HG03159 (cell line): ENCODE results near the gene CCT8.
"Not testable (repeated sequence)": the region's sequence is repeated elsewhere in the genome, so short reads cannot be mapped to it uniquely, and the experiment has no call there.

Source experiments
- ATAC-seq: cut with Tn5 transposase; IDR thresholded peaks from one replicate; pipeline ENCODE4 v1.9.1; 2021; ENCODE audit warnings: mild to moderate bottlenecking, moderate library complexity; ENCODE audit not compliant: unreplicated experiment

Gene CCT8

DNA sequence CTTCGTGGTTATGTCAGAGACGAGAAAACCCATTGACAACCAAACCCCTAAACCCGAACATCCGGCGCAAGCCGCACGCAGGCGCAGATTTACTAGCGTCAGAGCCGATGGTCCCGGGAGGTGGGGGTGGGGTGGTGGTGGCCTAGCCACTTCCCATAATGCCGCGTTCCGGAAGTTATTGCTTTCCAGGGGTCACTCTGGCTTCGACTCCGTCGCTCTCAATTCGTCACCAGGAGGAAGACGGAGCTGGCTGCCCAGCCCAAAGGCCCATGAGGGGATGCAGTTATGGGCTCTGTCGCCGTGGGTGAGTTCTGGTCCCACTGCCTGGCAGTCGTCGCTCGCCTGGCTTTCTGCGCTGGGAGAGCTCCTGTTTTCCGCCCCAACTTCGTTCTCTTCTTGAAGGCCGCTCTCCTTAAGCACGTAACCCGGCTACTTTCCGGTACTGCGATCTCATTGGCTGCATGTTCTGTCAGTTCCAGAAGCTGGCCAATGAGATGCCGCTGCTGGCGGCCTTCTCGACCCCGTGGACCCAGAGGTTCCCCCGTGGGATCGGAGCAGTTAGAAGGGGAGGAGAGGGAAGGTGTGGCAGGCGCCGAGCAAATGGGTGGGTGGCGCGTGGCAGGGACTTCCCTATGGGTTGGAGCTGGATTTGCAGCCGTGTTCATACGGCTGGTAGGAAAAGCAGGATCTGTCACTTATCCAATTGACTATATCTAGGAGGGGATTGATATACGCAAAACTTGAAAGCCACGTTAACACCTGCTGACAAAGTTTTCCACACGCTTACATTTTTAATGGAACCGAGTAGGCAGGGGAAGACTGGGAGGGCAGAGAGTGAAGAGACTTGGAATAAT lies 48.7 kb downstream of the CCT8 start, which contains the start of gene USP16:
Gene USP16 (plus strand): TSS at position 195 of the 854 bp plus-strand sequence. CDS start 3,246 bp downstream, outside the sequence.
- ATAC-seq: peak; percentile 97

DNA sequence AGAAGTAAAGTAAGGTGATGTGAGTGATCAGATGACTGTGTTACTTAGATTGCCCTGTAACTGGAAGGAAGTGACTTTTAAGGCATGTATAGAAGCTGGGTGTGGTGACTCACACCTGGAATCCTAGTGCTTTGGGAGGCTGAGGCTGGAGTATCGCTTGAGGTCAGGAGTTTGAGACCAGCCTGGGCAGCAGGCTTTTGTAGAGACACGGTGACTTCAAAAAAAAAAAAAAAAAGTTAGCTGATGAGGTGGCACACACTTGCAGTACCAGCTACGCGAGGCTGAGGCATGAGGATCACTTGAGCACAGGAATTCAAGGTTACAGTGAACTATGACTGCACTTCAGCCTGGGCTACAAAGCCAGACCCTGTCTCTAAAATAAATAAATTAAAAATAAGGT lies 51.3 kb downstream of the CCT8 start:
- ATAC-seq: no peak

DNA sequence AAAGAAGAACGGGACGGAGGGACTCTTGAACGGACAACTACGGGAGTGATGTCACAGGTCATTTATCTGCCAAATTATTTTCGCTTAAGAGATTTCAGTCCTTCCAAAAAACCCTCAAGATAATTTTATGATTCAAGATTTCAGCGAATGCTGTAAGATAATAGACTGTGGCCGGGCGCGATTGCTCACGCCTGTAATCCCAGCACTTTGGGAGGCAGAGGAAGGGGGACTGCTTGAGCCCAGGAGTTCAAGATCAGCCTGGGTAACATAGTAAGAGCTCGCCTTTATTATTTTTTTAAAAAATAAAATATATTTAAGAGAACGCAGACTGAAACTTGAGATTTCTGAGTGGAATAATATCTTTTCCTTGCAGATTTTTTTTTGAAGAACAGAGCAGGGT lies 54.9 kb downstream of the CCT8 start:
- peak; percentile 16 for ATAC-seq

DNA sequence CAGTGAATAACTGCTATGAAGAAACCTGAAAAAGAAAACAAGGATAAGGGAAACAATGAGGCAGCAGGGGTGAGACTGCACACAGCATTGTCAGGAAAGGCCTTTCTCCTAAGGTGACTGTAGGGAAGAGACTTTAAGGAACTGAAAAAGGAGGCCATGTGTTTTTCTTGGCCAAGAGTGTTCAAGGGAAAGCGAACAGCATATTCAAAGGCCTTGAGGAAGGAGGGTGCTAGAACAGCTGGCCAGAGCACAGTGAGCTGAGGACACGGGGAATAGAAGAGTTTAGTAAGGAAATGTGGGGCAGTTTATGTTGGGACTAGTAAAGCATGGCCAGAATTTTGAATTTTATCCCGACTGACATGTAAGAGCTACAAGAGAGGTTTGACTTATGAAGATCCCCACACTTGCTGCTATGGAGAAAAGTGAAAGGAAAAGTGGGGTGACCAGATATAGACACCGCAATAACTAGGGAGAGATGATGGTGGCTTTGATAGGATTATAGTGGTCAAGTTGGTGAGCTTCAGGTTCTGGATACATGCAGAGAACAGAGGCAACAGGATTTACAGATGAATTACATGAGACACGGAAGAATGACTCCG lies 55.7 kb downstream of the CCT8 start:
- no peak for ATAC-seq

DNA sequence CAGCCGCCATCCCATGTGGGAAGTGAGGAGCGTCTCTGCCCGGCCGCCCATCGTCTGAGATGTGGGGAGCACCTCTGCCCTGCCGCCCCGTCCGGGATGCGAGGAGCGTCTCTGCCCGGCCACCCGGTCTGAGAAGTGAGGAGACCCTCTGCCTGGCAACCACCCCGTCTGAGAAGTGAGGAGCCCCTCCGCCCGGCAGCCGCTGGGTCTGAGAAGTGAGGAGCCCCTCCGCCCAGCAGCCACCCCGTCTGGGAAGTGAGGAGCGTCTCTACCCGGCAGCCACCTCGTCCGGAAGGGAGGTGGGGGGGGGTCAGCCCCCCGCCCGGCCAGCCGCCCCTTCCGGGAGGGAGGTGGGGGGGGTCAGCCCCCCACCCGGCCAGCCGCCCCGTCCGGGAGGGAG lies 62.2 kb downstream of the CCT8 start:
- ATAC-seq: not testable (repeated sequence)

DNA sequence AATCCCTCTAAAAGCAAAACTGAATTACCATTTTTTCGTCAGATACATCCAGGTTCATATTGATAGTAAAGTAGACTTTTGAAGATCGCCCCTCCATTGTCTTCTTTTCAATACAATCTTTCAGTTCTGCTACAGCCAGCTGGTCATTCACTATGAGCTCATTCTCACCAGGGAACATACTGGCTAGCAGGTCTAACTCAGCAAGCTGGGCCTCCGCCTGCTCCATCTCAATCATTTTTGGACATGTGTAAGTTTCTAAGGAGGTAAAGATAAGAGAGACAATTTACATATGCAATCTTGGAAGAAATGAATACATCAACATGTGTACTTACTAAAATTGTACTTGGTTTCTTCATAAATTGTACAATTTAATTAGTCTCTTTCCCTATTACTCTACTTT lies 65.1 kb downstream of the CCT8 start:
- ATAC-seq: no peak

DNA sequence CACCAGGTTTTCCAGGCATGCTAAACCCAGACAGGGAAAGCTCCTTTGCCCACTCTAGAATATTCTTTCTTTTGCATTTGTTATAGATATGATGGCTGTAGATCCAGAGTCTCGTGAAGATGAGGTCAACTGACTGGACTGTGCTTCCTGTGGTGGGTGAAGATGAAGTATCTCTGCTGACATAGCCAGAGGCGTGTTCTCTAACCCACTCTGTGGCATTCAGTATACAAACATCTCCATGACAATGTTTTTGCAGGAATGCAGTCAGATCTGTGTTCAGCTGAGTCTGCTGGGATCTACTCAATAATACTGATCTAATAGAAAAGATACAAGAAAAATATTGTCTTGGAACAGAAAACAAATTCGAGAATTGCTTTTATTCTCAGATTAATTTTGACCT lies 65.6 kb downstream of the CCT8 start:
- ATAC-seq: no peak

DNA sequence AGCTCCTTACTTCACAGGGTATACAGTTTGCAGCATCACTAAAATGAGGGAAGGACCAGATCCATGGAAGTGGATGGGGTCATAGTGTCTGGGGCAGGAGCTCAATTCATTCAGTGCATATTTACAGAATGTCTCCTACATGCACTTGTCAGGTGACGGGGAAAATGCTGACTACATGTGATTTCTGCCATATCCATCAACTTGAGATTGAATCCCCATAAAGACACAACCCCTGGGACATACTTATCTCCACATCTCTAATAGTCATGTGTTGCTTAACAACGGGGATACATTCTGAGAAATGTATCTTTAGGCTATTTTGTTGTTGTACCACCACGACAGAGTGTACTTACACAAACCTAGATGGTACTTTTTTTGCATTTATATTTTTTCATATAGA lies 66.3 kb downstream of the CCT8 start:
- no peak for ATAC-seq
